Measurements from ENCODE around the gene OCLN. TPM values are rescaled to one million over a fixed set of nuclear protein-coding genes. Genes with fewer than 3 reads are reported as not detected.
A peak's percentile ranks its signal among the peaks of the same experiment; 100 is the strongest.
"Not testable (repeated sequence)": the region's sequence is repeated elsewhere in the genome, so short reads cannot be mapped to it uniquely, and the experiment has no call there.

Gene OCLN
- total and polyA plus RNA-seq, 4 donors = 9.9 to 53.9 (median 19.0) TPM

DNA sequence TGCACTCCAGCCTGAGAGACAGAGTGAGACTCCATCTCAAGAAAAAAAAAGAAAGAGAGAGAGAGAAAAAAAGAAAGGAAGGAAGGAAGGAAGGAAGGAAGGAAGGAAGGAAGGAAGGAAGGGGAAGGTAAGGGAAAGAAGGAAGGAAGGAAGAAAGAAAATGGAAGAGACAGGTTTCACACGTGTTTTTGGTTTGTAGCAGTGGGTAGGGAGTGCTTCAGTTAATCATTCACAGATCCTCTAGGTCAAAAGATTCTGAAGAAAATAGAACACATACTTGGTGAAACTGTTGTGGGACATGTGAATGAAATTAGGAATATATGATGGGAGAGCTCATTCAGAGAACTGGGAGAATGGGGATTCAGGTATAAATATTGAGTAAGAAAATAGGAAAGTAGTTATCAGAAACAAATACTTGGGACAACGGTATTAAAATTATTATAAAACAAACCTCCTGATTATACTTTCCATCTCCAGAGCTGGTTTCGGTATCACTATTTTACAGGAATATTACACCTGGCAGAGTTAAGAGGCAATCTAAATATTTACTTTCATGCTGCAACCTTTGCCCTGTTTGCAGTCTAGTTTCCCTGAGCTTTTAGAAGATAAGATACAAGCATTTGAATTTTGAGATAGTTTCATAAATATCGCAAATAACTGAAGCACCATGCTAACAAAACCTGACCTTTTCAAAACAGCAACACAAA lies 40.5 kb upstream of the OCLN start:
- WGBS = 27% methylated on average over 4 of the region's 4 CpGs
- Histone ChIP-seq H3K4me3 (ENCODE audit: low read depth in 1 of 3, low read length in 3 of 3) (peak overlapping the region in 2 of 3 donors; percentile 17 to 24), H3K4me1 (ENCODE audit: control insufficient read depth in 4 of 4, insufficient read depth in 4 of 4, low read length in 3 of 4) (peaks cover 4 to 34% (median 20%) of the 10 kb centered on the region in 4 donors), H3K9me3 (ENCODE audit: control insufficient read depth in 4 of 4, low read length in 3 of 4) (no peaks in the 10 kb centered on the region), H3K9ac (ENCODE audit: low read depth in 1 of 2, low read length in 2 of 2) (peak overlapping the region; percentile 19 to 95), H3K27me3 (ENCODE audit: control insufficient read depth in 4 of 4, insufficient read depth in 4 of 4, low read length in 3 of 4) (no peaks in the 10 kb centered on the region), H3K27ac (ENCODE audit: low read depth in 1 of 2, low read length in 2 of 2) (peak overlapping the region; percentile 93 to 98), H3K36me3 (ENCODE audit: control insufficient read depth in 4 of 4, insufficient read depth in 3 of 4, low read depth in 1 of 4, low read length in 3 of 4) (no peaks in the 10 kb centered on the region)
- TF ChIP-seq RXRA (IDR thresholded peaks at IDR 0.05) (peak; percentile 67), TAF1 (conservative IDR thresholded peaks at IDR 0.05) (no peak), GABPA (IDR thresholded peaks at IDR 0.05 in 1 of 2, conservative IDR thresholded peaks at IDR 0.05 in 1 of 2) (no peak), SP1 (IDR thresholded peaks at IDR 0.05) (peak; percentile 98), NR2F2 (IDR thresholded peaks at IDR 0.05) (peak; percentile 20), YY1 (IDR thresholded peaks at IDR 0.05) (peak; percentile 48), HNF4G (IDR thresholded peaks at IDR 0.05) (peak; percentile 62), RAD21 (IDR thresholded peaks at IDR 0.05) (peak; percentile 10 to 31), FOXA1 (IDR thresholded peaks at IDR 0.05) (peak; percentile 17), EGR1 (IDR thresholded peaks at IDR 0.05; ENCODE audit: low read depth in 2 of 2) (no peak), FOXA2 (IDR thresholded peaks at IDR 0.05) (peak; percentile 72), REST (IDR thresholded peaks at IDR 0.05) (peak; percentile 40), HNF4A (conservative IDR thresholded peaks at IDR 0.05) (peak; percentile 85 to 86), JUND (IDR thresholded peaks at IDR 0.05) (peak; percentile 45 to 79), CTCF (IDR thresholded peaks at IDR 0.05; ENCODE audit: low read depth, low read length, missing input control) (no peak), MAX (IDR thresholded peaks at IDR 0.05) (peak; percentile 15)
- TF ChIP-seq, protein P1, sequence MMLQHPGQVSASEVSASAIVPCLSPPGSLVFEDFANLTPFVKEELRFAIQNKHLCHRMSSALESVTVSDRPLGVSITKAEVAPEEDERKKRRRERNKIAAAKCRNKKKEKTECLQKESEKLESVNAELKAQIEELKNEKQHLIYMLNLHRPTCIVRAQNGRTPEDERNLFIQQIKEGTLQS (IDR thresholded peaks at IDR 0.05) = peak; percentile 35
- TF ChIP-seq, protein P2, sequence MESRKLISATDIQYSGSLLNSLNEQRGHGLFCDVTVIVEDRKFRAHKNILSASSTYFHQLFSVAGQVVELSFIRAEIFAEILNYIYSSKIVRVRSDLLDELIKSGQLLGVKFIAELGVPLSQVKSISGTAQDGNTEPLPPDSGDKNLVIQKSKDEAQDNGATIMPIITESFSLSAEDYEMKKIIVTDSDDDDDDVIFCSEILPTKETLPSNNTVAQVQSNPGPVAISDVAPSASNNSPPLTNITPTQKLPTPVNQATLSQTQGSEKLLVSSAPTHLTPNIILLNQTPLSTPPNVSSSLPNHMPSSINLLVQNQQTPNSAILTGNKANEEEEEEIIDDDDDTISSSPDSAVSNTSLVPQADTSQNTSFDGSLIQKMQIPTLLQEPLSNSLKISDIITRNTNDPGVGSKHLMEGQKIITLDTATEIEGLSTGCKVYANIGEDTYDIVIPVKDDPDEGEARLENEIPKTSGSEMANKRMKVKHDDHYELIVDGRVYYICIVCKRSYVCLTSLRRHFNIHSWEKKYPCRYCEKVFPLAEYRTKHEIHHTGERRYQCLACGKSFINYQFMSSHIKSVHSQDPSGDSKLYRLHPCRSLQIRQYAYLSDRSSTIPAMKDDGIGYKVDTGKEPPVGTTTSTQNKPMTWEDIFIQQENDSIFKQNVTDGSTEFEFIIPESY (IDR thresholded peaks at IDR 0.05) = peak; percentile 16
- no peak for DNase-seq (ENCODE audit: low spot score)

GRCh38 chr5:69453487-69453886 lies 39.1 kb upstream of the OCLN start:
- Histone ChIP-seq H3K4me1 (ENCODE audit: control insufficient read depth in 4 of 4, insufficient read depth in 4 of 4, low read length in 3 of 4) (peaks cover 4 to 34% (median 20%) of the 10 kb centered on the region in 4 donors), H3K27ac (ENCODE audit: low read depth in 1 of 2, low read length in 2 of 2) (peak overlapping the region; percentile 32 to 93)
- H3K27me3 ChIP-seq (ENCODE audit: control insufficient read depth in 4 of 4, insufficient read depth in 4 of 4, low read length in 3 of 4); H3K4me3 ChIP-seq (ENCODE audit: low read depth in 1 of 3, low read length in 3 of 3); DNase-seq (ENCODE audit: low spot score); H3K9me3 ChIP-seq (ENCODE audit: control insufficient read depth in 4 of 4, low read length in 3 of 4); H3K36me3 ChIP-seq (ENCODE audit: control insufficient read depth in 4 of 4, insufficient read depth in 3 of 4, low read depth in 1 of 4, low read length in 3 of 4); H3K9ac ChIP-seq (ENCODE audit: low read depth in 1 of 2, low read length in 2 of 2): not testable (repeated sequence)
- 71% methylated on average over 3 of the region's 3 CpGs for WGBS
